Kidney tubule cell (primary cell): ENCODE data around the gene SLC28A1.

Experiments used
- DNase-seq: peaks from one replicate; pipeline ENCODE4 v3.0.0-alpha.2; 2018; ENCODE audit warnings: low spot score

Gene SLC28A1

GRCh38 chr15:84910928-84911623, 26.6 kb downstream of the SLC28A1 start:
- peak; percentile 79 for DNase-seq

- DNase-seq = peak; percentile 99
Observed at GRCh38 chr15:84911879-84912660, 27.6 kb downstream of the SLC28A1 start.

GRCh38 chr15:84913360-84913723, 28.9 kb downstream of the SLC28A1 start:
- no peak for DNase-seq

GRCh38 chr15:84914351-84914750, 29.9 kb downstream of the SLC28A1 start:
- no peak for DNase-seq

- DNase-seq = peak; percentile 98
Observed at GRCh38 chr15:84914909-84915605, 30.6 kb downstream of the SLC28A1 start.

- DNase-seq = peak; percentile 58
Observed at GRCh38 chr15:84915606-84915958, 31.1 kb downstream of the SLC28A1 start.

- DNase-seq = peak; percentile 32
Observed at GRCh38 chr15:84917452-84917851, 33.0 kb downstream of the SLC28A1 start.

- DNase-seq = no peak
Observed at GRCh38 chr15:84919106-84919667, 34.7 kb downstream of the SLC28A1 start.

- no peak for DNase-seq
Observed at GRCh38 chr15:84921121-84921520, 36.7 kb downstream of the SLC28A1 start.

GRCh38 chr15:84922530-84922929, 38.1 kb downstream of the SLC28A1 start:
- no peak for DNase-seq

- no peak for DNase-seq
Observed at GRCh38 chr15:84924077-84924731, 39.7 kb downstream of the SLC28A1 start.

- peak; percentile 30 for DNase-seq
Observed at GRCh38 chr15:84924821-84925569, 40.5 kb downstream of the SLC28A1 start.

GRCh38 chr15:84925906-84926305, 41.4 kb downstream of the SLC28A1 start:
- DNase-seq = no peak

- DNase-seq = no peak
Observed at GRCh38 chr15:84926491-84927230, 42.2 kb downstream of the SLC28A1 start.

GRCh38 chr15:84928843-84929168, 44.3 kb downstream of the SLC28A1 start:
- DNase-seq = no peak

- peak; percentile 97 for DNase-seq
Observed at GRCh38 chr15:84929795-84930603, 45.5 kb downstream of the SLC28A1 start.

- no peak for DNase-seq
Observed at GRCh38 chr15:84934942-84935729, 50.7 kb downstream of the SLC28A1 start.

- no peak for DNase-seq
Observed at GRCh38 chr15:84937144-84937543, 52.7 kb downstream of the SLC28A1 start.

- DNase-seq = no peak
Observed at GRCh38 chr15:84938726-84939125, 54.3 kb downstream of the SLC28A1 start.
